ENCODE results near the gene CD3D. TPM values are rescaled to one million over a fixed set of nuclear protein-coding genes. Genes with fewer than 3 reads are reported as not detected.

CD3D gene
- total RNA-seq, 1 experiment from 2014 or later = 0.33 TPM

- TF ChIP-seq ATF1 (CRISPR knock-in tag; IDR thresholded peaks at IDR 0.05) (no peak), E2F1 (CRISPR knock-in tag; IDR thresholded peaks at IDR 0.05) (no peak), PRDM15 (CRISPR knock-in tag; IDR thresholded peaks at IDR 0.05) (no peak), PREB (CRISPR knock-in tag; IDR thresholded peaks at IDR 0.05; ENCODE audit: borderline replicate concordance) (no peak), NFE2L1 (CRISPR knock-in tag; IDR thresholded peaks at IDR 0.05) (no peak)
Observed at GRCh38 chr11:118306556-118306955, 35.9 kb downstream of the CD3D start (continued).

- DNase-seq (ENCODE audit: low spot score) (no peak), ATAC-seq (no peak)
- H3K4me3 Mint-ChIP-seq = no peak overlapping the region
- ChIA-PET POLR2A (no interaction called here), CTCF (interaction anchor here (1.3 to 2.3 kb wide), 2 partner anchors 10 to 107 kb away, joined by 4 to 10 read pairs; no protein-coding TSS in a partner anchor)
- no peak overlapping the region for H3K27ac Mint-ChIP-seq
- no peaks in the 10 kb centered on the region for H3K36me3 Mint-ChIP-seq
- H3K27me3 Mint-ChIP-seq (ENCODE audit: low read depth) = peaks cover 12% of the 10 kb centered on the region
- H3K4me1 Mint-ChIP-seq = peaks cover 5% of the 10 kb centered on the region
- peaks cover 4% of the 10 kb centered on the region for H3K9me3 Mint-ChIP-seq
- TF ChIP-seq ZNF232 (CRISPR knock-in tag; IDR thresholded peaks at IDR 0.05) = no peak
- TF ChIP-seq JUN (CRISPR knock-in tag; IDR thresholded peaks at IDR 0.05) = no peak
- TF ChIP-seq E2F1 (CRISPR knock-in tag; IDR thresholded peaks at IDR 0.05) = no peak
- no peak for TF ChIP-seq NFATC4 (CRISPR knock-in tag; IDR thresholded peaks at IDR 0.05)
- no peak for TF ChIP-seq ZNF138 (CRISPR knock-in tag; conservative IDR thresholded peaks at IDR 0.05)
- no peak for TF ChIP-seq PRRX2 (CRISPR knock-in tag; IDR thresholded peaks at IDR 0.05)
- no peak for TF ChIP-seq HMGA2 (CRISPR knock-in tag; IDR thresholded peaks at IDR 0.05)
- TF ChIP-seq ARID4B (CRISPR knock-in tag; IDR thresholded peaks at IDR 0.05; ENCODE audit: borderline replicate concordance) = no peak
- no peak for TF ChIP-seq E2F5 (CRISPR knock-in tag; IDR thresholded peaks at IDR 0.05)
- no peak for TF ChIP-seq NFE2L1 (CRISPR knock-in tag; IDR thresholded peaks at IDR 0.05)
- TF ChIP-seq ATF1 (CRISPR knock-in tag; IDR thresholded peaks at IDR 0.05) = no peak
- no peak for TF ChIP-seq TEAD4 (CRISPR knock-in tag; IDR thresholded peaks at IDR 0.05)
- TF ChIP-seq AR (CRISPR knock-in tag; IDR thresholded peaks at IDR 0.05) = no peak
- no peak for TF ChIP-seq EMX1 (CRISPR knock-in tag; IDR thresholded peaks at IDR 0.05)
- TF ChIP-seq PRDM15 (CRISPR knock-in tag; IDR thresholded peaks at IDR 0.05) = no peak
Observed at GRCh38 chr11:118305726-118306125, 36.8 kb downstream of the CD3D start.
